Prostate gland (tissue), 2 donors: ENCODE measurements around the gene SPOP.

Source experiments
- CTCF ChIP-seq, 4 experiments: fragments of 200-600 bp in 2 of 4; fragments of 450-650 bp in 2 of 4; sonication (generic) in 2 of 4; IDR thresholded peaks; 1 replicate in 3 of 4; 2 replicates in 1 of 4; pipeline ENCODE4 v1.5.1; 2016 to 2019; ENCODE audit warnings: antibody characterized with exemption in 4 of 4, mild to moderate bottlenecking in 2 of 4, moderate library complexity in 2 of 4
- POLR2AphosphoS5 ChIP-seq: sonication (generic); formaldehyde crosslinking; IDR thresholded peaks from one replicate; pipeline ENCODE4 v1.6.1; 2017; ENCODE audit warnings: antibody characterized with exemption

- TF ChIP-seq CTCF (IDR thresholded peaks at IDR 0.05) (no peak), POLR2AphosphoS5 (no peak)
Observed at GRCh38 chr17:49590874-49591273, 87.0 kb downstream of the SPOP start.
